COR-L47 (cell line): ENCODE data around the gene ZNF80.
A peak's percentile ranks its signal among the peaks of the same experiment; 100 is the strongest.

Experiments used
- DNase-seq: peaks from one replicate; lab custom pipeline; 2025; lab: John Stamatoyannopoulos, UW

The ZNF80 gene

GRCh38 chr3:114219741-114220140 is 17.6 kb downstream of the ZNF80 start:
- no peak for DNase-seq

DNA sequence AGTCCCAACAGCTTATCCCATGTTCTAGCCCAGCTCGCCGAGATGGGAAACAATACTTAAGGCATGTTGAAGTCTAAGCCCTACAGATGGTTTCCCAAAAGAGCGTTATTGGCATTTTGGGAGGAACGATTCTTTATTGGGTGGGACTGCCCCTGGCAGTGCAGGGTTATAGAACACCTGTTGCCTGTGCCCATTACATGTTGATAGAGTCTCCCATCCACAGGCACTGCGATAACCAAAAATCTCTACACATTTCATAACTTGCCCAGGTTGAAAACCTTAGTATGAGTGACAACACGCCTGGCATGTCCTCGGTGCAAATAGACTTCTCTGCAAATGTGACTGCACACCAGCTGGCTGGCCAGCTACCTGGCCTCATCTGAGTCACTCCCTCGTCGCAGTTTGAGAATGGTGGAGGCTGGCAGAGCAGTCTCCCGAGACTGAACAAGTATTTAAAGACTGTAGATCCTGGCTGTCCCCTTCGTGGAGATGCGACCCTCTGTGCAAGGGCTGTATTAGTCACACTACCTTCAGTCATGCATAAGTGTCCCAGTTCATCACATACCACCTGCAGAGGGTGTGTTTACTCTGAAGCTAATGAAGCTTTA is 18.7 kb downstream of the ZNF80 start:
- no peak for DNase-seq

DNA sequence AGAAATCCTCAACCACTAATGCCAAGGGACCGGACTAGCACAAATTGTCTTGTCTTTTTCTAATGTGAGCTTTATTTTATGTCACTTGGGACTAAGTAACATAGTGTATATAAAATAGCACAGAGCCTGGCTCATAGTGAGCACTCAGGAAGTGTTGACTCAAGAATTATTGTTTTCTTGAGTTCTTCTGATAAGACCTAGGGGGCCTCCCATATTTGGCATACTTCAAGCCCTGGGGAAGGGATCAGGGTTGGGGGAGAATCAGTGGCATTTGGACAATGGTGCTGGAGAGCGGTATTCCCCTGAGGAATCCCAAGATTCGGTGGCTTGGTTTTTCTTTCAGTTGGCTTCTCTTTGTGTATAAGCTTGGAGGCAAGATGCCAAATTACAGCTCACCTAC is 19.4 kb downstream of the ZNF80 start:
- DNase-seq, result no peak

- peak; percentile 5 for DNase-seq
These were observed 20.1 kb downstream of the ZNF80 start for GRCh38 chr3:114217266-114217665.

- no peak for DNase-seq
These were observed 21.0 kb downstream of the ZNF80 start for GRCh38 chr3:114216186-114216970.

DNA sequence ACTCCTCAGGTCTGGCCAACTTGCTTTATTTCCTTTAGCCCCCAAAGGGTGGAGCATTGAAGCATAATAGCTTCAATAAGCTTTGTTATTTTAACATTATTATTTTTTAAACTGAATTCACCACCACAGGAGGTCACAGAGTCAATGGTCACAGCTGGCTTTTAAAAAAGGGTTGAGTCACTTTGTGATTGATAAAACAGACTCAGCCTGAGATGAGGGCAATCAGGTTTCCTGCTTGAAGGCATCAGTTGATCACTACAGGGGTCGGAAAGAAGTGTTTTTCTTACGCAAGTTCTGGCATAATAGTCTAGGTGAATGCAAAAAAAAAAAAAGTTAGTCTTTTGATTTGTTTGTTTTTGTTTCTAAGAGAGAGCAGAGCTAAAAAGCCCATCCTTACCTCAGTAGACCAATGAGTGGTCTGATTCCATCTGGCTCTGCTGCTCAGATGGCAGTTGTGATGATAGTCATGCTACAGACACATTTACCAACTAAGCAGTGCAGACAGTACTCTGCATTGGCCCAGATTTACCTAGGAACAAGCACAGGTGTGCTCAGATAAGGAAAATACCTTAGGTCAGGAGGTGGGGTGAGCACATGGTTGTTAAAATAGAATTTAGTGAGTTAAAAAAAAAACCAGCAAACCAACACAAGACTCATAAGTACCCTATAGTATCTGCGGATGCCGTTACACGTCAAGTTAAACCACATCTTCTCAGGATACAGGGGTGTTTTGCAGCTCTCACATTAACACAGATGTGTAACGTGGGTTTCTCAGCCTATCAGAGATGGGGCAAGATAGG is 22.6 kb downstream of the ZNF80 start:
- DNase-seq, result no peak

- DNase-seq, result no peak
These were observed 23.5 kb downstream of the ZNF80 start for GRCh38 chr3:114213627-114214541.

GRCh38 chr3:114213292-114213626 is 24.1 kb downstream of the ZNF80 start:
- DNase-seq, result no peak

DNA sequence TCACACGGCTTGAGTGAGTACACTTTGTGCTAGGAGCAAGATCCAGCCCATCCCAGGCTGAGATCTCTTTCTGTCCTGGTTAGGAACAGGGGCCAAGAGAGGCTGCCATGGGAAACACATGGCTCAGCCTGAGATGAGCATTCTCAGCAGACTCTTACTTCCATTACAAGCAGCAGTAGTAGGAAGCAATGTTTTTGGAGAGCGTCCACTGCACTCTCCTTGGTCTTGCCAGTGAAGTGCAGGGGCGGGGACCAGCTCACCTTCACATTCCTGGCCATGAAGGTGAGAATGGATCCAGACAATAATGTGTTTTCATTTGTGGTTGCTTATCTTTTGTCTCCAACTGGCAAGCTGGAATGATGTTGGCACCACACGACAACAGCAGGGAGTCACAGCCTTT is 24.7 kb downstream of the ZNF80 start:
- DNase-seq, result no peak

DNA sequence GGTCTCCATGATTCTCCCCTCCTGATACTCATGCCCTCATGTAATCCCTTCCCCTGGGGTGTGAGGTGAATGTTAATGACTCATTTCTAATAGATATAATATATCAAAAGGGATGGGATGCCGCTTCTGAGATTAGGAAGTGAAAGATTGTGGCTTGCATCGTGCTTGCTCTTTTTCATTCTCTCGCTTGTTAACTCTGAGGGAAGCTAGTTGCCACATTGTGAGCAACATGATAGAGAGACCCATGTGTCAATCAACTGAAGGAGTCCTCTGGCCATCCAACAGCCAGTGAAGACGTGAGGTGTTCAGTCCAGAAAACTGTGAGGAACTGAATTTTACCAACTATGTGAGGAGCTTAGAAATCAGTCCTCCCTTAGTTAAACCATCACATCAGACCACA is 29.6 kb downstream of the ZNF80 start:
- DNase-seq, result no peak

GRCh38 chr3:114206342-114206741 is 31.0 kb downstream of the ZNF80 start:
- no peak for DNase-seq

DNA sequence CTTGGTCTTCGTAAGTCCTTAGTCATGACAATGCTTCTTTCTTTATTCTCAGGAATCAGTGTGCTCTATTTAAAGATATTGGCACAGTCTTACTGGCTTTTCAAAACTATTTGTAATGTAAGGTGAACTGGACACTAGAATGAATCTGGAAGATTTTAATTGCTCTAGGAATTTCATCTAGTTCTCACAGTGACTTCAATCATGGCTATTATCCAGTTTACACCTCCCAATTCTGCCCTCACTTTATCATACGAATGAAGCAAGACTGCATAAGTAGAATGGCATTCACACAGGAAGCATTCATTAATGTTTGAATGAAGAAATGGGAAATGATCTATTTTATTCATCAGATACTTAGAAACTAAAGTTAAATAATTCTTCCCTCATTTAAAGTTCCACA is 31.8 kb downstream of the ZNF80 start:
- DNase-seq, result no peak

- DNase-seq, result no peak
These were observed 42.6 kb downstream of the ZNF80 start for GRCh38 chr3:114194750-114195149.

DNA sequence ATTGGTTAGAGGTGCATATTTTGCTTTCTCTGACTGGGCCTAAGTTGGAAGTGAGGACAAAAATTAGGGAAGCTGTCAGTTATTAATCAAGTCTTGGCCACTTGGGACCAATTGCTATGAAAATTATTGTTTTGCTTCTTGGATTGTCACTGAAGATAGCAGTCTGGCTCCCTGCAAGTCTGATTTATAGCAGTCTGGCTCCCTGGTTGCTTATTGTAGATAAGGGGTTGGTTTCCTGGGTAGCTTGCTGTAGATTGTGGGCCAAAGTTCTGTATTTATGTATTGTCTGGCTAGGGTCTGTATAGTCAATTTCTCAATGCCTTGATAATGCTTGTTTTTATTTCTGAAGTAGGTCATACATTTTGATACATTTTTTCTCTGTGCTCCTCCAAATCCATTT is 45.2 kb downstream of the ZNF80 start:
- DNase-seq, result peak; percentile 31

DNA sequence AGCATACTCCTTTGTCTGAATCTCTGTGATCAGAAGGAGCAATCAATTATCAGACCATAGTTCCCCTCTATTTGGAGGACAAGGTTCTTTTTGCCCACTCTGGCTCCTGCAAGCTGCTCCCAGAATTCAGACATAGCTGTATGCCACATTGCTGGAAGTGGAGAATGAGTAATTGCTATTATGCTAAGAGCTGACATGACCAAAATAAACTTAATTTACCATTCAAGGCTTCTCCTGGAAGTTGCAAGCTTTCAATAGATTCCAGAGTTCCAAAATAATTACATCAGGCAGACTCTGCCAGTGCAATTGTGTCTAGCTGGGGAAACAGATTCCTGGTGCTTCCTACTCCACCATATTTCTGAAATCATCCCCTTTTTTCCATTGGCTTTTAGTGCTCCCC is 50.9 kb downstream of the ZNF80 start:
- DNase-seq, result no peak
